ENCODE measurements around the gene LAGE3. TPM values are rescaled to one million over a fixed set of nuclear protein-coding genes. Genes with fewer than 3 reads are reported as not detected.

The LAGE3 gene
- total RNA-seq, 2 donors from 2014 or later = 20.1 to 32.9 TPM

DNA sequence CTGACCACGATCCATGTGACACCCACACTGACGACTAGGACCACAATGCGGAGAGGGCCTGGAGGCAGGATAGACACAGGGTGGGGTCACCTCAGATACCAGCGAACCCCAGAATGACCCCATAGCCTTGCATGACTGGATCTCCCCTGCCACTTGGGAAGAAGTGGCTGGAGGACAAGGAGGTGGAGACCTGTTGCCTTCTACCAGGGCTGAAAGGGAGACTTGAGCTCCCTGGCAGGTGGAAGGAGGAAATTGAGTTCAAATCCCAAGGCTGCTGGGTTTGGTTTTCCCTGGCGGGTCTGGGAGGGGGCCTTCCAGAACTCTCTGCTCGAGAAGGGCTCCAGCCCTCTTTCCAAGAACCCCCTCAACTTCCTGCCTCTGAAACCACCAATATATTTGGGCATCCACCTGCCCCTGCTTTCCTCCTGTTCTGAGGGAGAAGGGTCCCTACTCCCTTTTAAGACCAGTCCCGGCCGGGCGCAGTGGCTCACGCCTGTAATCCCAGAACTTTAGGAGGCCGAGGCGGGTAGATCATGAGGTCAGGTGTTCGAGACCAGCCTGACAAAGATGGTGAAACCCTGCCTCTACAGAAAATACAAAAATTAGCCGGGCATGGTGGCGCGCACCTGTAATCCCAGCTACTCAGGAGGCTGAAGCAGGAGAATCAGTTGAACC, 33.9 kb upstream of the LAGE3 start:
- Histone ChIP-seq H3K27ac (no peak overlapping the region), H3K9me3 (no peaks in the 10 kb centered on the region), H3K4me3 (no peak overlapping the region), H3K36me3 (peaks cover 16% of the 10 kb centered on the region), H3K4me1 (peaks cover 0 to 7% of the 10 kb centered on the region in 2 donors), H3K27me3 (no peaks in the 10 kb centered on the region)
- no peak for DNase-seq (ENCODE audit: low spot score)
- TF ChIP-seq, protein P1, sequence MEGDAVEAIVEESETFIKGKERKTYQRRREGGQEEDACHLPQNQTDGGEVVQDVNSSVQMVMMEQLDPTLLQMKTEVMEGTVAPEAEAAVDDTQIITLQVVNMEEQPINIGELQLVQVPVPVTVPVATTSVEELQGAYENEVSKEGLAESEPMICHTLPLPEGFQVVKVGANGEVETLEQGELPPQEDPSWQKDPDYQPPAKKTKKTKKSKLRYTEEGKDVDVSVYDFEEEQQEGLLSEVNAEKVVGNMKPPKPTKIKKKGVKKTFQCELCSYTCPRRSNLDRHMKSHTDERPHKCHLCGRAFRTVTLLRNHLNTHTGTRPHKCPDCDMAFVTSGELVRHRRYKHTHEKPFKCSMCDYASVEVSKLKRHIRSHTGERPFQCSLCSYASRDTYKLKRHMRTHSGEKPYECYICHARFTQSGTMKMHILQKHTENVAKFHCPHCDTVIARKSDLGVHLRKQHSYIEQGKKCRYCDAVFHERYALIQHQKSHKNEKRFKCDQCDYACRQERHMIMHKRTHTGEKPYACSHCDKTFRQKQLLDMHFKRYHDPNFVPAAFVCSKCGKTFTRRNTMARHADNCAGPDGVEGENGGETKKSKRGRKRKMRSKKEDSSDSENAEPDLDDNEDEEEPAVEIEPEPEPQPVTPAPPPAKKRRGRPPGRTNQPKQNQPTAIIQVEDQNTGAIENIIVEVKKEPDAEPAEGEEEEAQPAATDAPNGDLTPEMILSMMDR (IDR thresholded peaks at IDR 0.05) = no peak

DNA sequence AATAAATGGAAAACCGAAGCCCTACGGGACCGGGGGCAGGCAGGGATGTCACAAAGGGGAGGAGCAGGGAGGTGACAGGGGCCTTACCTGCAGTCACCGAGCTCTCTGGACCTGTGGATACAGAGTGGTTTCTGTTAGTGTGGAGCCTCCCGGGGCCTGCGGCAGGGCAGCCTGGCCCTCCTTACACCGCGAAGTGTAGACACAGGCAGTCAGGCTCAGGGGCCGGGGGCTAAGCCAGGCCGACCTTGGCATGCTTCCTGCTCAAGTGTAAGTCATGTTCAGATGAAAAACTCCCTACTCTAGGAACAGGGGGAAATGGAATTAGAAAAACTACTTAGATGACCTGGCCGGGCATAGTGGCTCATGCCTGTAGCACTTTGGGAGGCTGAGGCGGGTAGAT, 32.7 kb upstream of the LAGE3 start:
- DNase-seq (ENCODE audit: low spot score) = no peak
- H3K27ac ChIP-seq = no peak overlapping the region
- TF ChIP-seq, protein P1 (IDR thresholded peaks at IDR 0.05) = no peak
- H3K4me1 ChIP-seq = peaks cover 0 to 1% of the 10 kb centered on the region in 2 donors
- no peak overlapping the region for H3K4me3 ChIP-seq
- no peaks in the 10 kb centered on the region for H3K27me3 ChIP-seq
- H3K9me3 ChIP-seq = no peaks in the 10 kb centered on the region
- peaks cover 27% of the 10 kb centered on the region for H3K36me3 ChIP-seq

- Histone ChIP-seq H3K4me1 (no peaks in the 10 kb centered on the region), H3K27ac (no peak overlapping the region), H3K27me3 (no peaks in the 10 kb centered on the region), H3K36me3 (peaks cover 30% of the 10 kb centered on the region), H3K9me3 (no peaks in the 10 kb centered on the region), H3K4me3 (no peak overlapping the region)
- TF ChIP-seq, protein P1 (IDR thresholded peaks at IDR 0.05) = no peak
- DNase-seq (ENCODE audit: low spot score) = no peak
These were observed 30.4 kb upstream of the LAGE3 start for GRCh38 chrX:154509455-154509854.

DNA sequence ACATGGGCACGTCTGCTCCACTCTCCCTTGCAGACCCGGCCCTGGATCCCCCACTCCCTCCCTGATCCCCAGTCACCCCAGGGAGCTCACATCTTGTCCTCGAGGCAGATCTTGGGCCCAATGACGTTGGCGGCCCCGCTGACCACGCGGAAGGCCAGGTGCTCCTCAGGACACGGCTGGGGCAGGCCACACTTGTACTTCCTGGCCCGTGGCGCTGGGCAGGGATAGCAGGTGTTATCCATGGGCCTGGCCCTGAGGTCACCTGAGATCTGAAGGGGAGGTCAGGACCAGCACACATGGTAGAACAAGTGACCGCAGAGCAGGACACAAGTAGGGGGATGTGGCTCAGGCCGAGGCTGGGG, 29.3 kb upstream of the LAGE3 start:
- no peaks in the 10 kb centered on the region for H3K4me1 ChIP-seq
- H3K4me3 ChIP-seq = no peak overlapping the region
- TF ChIP-seq, protein P1 (IDR thresholded peaks at IDR 0.05) = no peak
- no peak overlapping the region for H3K27ac ChIP-seq
- no peaks in the 10 kb centered on the region for H3K27me3 ChIP-seq
- no peaks in the 10 kb centered on the region for H3K9me3 ChIP-seq
- no peak for DNase-seq (ENCODE audit: low spot score)
- peaks cover 30% of the 10 kb centered on the region for H3K36me3 ChIP-seq

DNA sequence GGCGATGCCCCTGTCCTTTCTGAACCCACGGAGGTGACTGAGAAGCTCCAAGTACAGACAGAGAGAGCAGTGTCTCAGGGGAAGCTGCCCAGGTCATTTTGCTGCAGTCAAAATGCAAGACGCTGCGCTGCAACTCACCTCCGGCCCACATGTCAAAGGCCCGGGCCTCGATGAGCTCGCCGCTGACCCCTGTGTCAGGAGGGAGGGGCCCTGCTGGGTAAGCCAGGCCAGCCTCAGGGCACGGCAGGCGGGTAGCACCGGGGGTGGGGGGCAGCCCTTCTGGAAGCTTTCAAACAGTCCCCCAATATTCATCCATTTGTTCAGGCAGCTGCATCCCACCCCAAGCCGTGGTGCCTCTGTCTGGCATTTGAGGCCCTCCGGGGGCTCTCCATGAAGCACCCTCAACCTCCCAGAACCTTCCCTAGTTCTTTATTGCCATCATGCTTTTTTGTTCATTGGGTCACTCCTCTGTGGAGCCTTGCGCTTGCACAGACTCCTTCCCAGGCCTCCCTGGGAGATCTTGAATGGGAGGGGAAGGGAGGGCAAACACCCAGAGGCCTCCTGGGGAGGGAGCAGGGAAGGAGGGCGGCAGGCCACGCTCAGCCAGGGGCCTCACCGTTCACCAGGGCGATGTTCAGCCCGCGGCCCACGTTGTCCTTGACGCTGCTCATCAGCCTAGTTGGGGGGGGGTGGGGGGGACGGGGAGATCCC, 28.7 kb upstream of the LAGE3 start:
- no peak for DNase-seq (ENCODE audit: low spot score)
- Histone ChIP-seq H3K9me3 (no peaks in the 10 kb centered on the region), H3K4me3 (no peak overlapping the region), H3K27me3 (no peaks in the 10 kb centered on the region), H3K36me3 (peaks cover 30% of the 10 kb centered on the region), H3K4me1 (no peaks in the 10 kb centered on the region), H3K27ac (no peak overlapping the region)
- TF ChIP-seq, protein P1 (IDR thresholded peaks at IDR 0.05) = no peak
